ENCODE results near the gene SMYD5.

The SMYD5 gene

DNA sequence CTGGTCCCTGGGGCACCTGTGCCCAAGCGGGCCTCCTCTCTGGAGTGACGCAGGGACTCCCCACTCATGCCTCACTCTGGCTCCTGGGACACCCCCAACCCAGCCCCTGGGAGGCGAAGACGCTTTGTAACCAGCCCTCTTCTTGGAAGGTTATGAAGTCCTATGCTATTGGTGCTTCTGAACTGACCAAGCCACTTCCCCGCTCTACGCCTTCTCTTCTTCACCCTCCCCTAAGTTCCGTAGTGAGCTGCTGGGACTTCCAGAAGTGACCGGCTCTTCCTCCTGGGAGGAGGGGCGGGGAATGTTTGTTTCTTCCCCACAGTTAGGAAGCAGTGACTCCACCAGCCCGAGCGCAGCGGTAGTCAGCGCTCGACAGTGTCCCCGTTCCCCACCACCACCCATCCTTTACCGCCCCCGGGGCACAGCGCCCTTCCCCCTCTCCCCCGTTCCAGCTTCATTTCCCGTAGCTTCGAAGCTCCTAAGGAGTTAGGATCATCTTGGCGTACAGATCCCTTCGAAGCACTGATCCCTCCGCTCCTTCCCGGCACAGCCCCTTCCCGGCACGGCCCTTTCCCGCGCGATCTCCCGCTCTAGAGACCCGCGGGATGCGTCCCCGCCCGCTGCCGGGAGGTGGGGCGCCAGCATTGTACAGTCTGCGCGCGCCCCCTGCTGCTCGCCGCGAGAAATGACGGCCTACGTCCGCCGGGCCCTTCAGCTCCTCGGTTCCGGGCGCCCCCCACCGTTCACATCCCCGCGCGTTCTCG, 37.0 kb upstream of the SMYD5 start (continued):
- TF ChIP-seq ZNF37A (tag by site-specific recombination; IDR thresholded peaks at IDR 0.05) (no peak), ZNF335 (tag by site-specific recombination; conservative IDR thresholded peaks at IDR 0.05) (peak; percentile 62), ZNF426 (tag by site-specific recombination; IDR thresholded peaks at IDR 0.05) (no peak), ZNF707 (tag by site-specific recombination; IDR thresholded peaks at IDR 0.05) (no peak), ZEB2 (tag by site-specific recombination; IDR thresholded peaks at IDR 0.05) (peak; percentile 84), ZNF48 (tag by site-specific recombination; IDR thresholded peaks at IDR 0.05) (no peak), KLF9 (tag by site-specific recombination; IDR thresholded peaks at IDR 0.05; ENCODE audit: low read depth) (peak; percentile 61), ZNF555 (tag by site-specific recombination; conservative IDR thresholded peaks at IDR 0.05) (no peak), ZSCAN4 (tag by site-specific recombination; IDR thresholded peaks at IDR 0.05) (0 out of 2 replicates have a peak, but pooled peaks have one; percentile 33), ZFHX2 (tag by site-specific recombination; conservative IDR thresholded peaks at IDR 0.05) (peak; percentile 53), HOXC10 (CRISPR knock-in tag; IDR thresholded peaks at IDR 0.05) (no peak; the same call in 1 of the 2 replicates), YY1 (tag by site-specific recombination; IDR thresholded peaks at IDR 0.05) (no peak), ZNF529 (tag by site-specific recombination; IDR thresholded peaks at IDR 0.05; ENCODE audit: insufficient replicate concordance) (no peak), ZBTB1 (tag by site-specific recombination; IDR thresholded peaks at IDR 0.05) (no peak), ZNF416 (tag by site-specific recombination; IDR thresholded peaks at IDR 0.05) (no peak), ZNF114 (tag by site-specific recombination; IDR thresholded peaks at IDR 0.05) (no peak), ATF2 (tag by site-specific recombination; IDR thresholded peaks at IDR 0.05; ENCODE audit: low read depth) (no peak), ZNF549 (tag by site-specific recombination; IDR thresholded peaks at IDR 0.05) (no peak), ZNF394 (tag by site-specific recombination; IDR thresholded peaks at IDR 0.05; ENCODE audit: borderline replicate concordance) (peak; percentile 53; the same call in 1 of the 2 replicates), ZNF654 (tag by site-specific recombination; IDR thresholded peaks at IDR 0.05; ENCODE audit: low read depth) (peak; percentile 87), ZNF169 (tag by site-specific recombination; IDR thresholded peaks at IDR 0.05) (no peak), OVOL3 (tag by site-specific recombination; IDR thresholded peaks at IDR 0.05) (no peak)
- TF ChIP-seq, protein P1, sequence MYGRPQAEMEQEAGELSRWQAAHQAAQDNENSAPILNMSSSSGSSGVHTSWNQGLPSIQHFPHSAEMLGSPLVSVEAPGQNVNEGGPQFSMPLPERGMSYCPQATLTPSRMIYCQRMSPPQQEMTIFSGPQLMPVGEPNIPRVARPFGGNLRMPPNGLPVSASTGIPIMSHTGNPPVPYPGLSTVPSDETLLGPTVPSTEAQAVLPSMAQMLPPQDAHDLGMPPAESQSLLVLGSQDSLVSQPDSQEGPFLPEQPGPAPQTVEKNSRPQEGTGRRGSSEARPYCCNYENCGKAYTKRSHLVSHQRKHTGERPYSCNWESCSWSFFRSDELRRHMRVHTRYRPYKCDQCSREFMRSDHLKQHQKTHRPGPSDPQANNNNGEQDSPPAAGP (tag by site-specific recombination; IDR thresholded peaks at IDR 0.05) = peak; percentile 91
- TF ChIP-seq, protein P2, sequence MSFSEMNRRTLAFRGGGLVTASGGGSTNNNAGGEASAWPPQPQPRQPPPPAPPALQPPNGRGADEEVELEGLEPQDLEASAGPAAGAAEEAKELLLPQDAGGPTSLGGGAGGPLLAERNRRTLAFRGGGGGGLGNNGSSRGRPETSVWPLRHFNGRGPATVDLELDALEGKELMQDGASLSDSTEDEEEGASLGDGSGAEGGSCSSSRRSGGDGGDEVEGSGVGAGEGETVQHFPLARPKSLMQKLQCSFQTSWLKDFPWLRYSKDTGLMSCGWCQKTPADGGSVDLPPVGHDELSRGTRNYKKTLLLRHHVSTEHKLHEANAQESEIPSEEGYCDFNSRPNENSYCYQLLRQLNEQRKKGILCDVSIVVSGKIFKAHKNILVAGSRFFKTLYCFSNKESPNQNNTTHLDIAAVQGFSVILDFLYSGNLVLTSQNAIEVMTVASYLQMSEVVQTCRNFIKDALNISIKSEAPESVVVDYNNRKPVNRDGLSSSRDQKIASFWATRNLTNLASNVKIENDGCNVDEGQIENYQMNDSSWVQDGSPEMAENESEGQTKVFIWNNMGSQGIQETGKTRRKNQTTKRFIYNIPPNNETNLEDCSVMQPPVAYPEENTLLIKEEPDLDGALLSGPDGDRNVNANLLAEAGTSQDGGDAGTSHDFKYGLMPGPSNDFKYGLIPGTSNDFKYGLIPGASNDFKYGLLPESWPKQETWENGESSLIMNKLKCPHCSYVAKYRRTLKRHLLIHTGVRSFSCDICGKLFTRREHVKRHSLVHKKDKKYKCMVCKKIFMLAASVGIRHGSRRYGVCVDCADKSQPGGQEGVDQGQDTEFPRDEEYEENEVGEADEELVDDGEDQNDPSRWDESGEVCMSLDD (tag by site-specific recombination; IDR thresholded peaks at IDR 0.05) = peak; percentile 83; the same call in 1 of the 2 replicates
- TF ChIP-seq, protein P3, sequence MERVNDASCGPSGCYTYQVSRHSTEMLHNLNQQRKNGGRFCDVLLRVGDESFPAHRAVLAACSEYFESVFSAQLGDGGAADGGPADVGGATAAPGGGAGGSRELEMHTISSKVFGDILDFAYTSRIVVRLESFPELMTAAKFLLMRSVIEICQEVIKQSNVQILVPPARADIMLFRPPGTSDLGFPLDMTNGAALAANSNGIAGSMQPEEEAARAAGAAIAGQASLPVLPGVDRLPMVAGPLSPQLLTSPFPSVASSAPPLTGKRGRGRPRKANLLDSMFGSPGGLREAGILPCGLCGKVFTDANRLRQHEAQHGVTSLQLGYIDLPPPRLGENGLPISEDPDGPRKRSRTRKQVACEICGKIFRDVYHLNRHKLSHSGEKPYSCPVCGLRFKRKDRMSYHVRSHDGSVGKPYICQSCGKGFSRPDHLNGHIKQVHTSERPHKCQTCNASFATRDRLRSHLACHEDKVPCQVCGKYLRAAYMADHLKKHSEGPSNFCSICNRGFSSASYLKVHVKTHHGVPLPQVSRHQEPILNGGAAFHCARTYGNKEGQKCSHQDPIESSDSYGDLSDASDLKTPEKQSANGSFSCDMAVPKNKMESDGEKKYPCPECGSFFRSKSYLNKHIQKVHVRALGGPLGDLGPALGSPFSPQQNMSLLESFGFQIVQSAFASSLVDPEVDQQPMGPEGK (tag by site-specific recombination; IDR thresholded peaks at IDR 0.05) = peak; percentile 93
- TF ChIP-seq, protein P4, sequence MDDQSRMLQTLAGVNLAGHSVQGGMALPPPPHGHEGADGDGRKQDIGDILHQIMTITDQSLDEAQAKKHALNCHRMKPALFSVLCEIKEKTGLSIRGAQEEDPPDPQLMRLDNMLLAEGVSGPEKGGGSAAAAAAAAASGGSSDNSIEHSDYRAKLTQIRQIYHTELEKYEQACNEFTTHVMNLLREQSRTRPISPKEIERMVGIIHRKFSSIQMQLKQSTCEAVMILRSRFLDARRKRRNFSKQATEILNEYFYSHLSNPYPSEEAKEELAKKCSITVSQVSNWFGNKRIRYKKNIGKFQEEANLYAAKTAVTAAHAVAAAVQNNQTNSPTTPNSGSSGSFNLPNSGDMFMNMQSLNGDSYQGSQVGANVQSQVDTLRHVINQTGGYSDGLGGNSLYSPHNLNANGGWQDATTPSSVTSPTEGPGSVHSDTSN (CRISPR knock-in tag; IDR thresholded peaks at IDR 0.05) = peak; percentile 75
- TF ChIP-seq, protein P5, sequence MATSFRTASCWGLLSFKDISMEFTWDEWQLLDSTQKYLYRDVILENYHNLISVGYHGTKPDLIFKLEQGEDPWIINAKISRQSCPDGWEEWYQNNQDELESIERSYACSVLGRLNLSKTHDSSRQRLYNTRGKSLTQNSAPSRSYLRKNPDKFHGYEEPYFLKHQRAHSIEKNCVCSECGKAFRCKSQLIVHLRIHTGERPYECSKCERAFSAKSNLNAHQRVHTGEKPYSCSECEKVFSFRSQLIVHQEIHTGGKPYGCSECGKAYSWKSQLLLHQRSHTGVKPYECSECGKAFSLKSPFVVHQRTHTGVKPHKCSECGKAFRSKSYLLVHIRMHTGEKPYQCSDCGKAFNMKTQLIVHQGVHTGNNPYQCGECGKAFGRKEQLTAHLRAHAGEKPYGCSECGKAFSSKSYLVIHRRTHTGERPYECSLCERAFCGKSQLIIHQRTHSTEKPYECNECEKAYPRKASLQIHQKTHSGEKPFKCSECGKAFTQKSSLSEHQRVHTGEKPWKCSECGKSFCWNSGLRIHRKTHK (tag by site-specific recombination; IDR thresholded peaks at IDR 0.05) = no peak
